ENCODE measurements around the gene COG5.

DNA sequence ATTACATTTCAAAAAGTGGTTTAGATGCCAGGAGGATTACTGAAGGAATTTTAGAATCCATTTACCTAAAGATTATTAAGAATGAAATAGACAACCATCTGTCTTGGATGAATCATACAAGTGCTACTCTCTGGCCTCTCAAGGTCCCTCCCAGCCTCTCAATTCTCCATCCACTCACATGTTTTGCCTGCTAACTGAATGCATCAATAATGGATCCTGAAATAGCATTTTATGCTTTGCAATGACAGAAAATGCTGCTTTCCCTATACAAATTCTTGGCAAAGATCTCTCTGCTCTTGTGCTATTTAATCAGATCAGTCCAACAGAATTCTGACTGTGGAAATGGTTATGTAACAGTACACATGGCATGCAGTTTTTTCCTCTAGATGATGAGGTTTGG, 326.9 kb downstream of the COG5 start:
- TF ChIP-seq, protein P1, sequence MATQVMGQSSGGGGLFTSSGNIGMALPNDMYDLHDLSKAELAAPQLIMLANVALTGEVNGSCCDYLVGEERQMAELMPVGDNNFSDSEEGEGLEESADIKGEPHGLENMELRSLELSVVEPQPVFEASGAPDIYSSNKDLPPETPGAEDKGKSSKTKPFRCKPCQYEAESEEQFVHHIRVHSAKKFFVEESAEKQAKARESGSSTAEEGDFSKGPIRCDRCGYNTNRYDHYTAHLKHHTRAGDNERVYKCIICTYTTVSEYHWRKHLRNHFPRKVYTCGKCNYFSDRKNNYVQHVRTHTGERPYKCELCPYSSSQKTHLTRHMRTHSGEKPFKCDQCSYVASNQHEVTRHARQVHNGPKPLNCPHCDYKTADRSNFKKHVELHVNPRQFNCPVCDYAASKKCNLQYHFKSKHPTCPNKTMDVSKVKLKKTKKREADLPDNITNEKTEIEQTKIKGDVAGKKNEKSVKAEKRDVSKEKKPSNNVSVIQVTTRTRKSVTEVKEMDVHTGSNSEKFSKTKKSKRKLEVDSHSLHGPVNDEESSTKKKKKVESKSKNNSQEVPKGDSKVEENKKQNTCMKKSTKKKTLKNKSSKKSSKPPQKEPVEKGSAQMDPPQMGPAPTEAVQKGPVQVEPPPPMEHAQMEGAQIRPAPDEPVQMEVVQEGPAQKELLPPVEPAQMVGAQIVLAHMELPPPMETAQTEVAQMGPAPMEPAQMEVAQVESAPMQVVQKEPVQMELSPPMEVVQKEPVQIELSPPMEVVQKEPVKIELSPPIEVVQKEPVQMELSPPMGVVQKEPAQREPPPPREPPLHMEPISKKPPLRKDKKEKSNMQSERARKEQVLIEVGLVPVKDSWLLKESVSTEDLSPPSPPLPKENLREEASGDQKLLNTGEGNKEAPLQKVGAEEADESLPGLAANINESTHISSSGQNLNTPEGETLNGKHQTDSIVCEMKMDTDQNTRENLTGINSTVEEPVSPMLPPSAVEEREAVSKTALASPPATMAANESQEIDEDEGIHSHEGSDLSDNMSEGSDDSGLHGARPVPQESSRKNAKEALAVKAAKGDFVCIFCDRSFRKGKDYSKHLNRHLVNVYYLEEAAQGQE (IDR thresholded peaks at IDR 0.05; ENCODE audit: insufficient read depth in 1 of 2, low read depth in 2 of 2, low read length in 2 of 2) = no peak
- no peak for TF ChIP-seq POLR2AphosphoS5 (IDR thresholded peaks at IDR 0.05; ENCODE audit: low read depth, low read length)

Data from PFSK-1 (cell line).